LNCAP (cell line): Measurements from ENCODE around the gene CSNK1A1L.

Source experiments
- TF ChIP-seq, protein P1 (sequence below): fragments of 450-650 bp; IDR thresholded peaks from 2 replicates; pipeline ENCODE4 v1.5.1; 2017; ENCODE audit warnings: mild to moderate bottlenecking

Gene CSNK1A1L

DNA sequence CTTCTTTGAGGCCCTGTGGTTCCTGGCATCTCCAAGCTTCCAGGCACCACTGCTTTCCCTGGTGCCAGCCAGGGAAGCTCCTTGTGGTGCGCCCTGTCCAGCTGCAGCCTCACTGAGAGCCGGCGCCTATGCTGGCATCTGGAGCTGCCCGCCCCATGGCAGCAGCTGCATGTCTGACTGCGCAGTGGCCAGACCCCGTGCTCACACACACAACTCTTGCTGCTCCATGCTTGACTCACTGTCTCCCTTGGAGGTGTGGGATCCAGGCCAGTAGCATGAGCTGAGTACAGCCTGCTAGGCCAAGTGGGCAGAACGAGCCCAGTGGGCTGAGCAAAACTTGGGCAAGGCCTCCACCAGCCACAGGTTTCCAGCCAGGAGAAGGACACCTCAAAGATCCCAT lies 34.5 kb downstream of the CSNK1A1L start:
- TF ChIP-seq, protein P1, sequence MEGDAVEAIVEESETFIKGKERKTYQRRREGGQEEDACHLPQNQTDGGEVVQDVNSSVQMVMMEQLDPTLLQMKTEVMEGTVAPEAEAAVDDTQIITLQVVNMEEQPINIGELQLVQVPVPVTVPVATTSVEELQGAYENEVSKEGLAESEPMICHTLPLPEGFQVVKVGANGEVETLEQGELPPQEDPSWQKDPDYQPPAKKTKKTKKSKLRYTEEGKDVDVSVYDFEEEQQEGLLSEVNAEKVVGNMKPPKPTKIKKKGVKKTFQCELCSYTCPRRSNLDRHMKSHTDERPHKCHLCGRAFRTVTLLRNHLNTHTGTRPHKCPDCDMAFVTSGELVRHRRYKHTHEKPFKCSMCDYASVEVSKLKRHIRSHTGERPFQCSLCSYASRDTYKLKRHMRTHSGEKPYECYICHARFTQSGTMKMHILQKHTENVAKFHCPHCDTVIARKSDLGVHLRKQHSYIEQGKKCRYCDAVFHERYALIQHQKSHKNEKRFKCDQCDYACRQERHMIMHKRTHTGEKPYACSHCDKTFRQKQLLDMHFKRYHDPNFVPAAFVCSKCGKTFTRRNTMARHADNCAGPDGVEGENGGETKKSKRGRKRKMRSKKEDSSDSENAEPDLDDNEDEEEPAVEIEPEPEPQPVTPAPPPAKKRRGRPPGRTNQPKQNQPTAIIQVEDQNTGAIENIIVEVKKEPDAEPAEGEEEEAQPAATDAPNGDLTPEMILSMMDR: no peak

DNA sequence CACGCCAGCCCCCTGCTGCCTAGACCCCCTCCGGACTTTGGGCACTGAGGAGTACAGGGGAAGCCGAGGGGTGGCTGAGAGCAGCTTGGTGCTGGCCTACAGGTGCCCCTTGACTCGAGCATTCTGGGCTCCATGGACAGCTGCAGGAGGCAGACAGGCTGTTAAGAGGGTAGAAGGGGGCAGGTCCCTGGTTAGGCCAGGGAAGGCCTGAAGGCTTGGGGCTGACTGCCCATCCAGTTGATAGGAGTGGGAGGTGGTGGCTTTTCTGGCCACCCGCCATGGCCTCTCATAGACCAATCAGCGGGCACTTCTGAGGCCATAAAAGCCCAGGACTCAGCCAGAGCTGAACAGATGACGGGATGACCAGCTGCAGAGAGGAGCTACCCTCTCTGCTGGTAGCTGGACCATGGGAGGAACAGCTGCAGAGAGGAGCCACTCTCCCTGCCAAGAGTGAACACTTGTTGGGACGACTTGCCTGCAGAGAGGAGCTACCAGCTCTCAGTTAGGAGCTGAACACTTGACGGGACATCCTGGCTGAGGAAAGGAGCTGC lies 35.2 kb downstream of the CSNK1A1L start:
- TF ChIP-seq, protein P1: no peak

DNA sequence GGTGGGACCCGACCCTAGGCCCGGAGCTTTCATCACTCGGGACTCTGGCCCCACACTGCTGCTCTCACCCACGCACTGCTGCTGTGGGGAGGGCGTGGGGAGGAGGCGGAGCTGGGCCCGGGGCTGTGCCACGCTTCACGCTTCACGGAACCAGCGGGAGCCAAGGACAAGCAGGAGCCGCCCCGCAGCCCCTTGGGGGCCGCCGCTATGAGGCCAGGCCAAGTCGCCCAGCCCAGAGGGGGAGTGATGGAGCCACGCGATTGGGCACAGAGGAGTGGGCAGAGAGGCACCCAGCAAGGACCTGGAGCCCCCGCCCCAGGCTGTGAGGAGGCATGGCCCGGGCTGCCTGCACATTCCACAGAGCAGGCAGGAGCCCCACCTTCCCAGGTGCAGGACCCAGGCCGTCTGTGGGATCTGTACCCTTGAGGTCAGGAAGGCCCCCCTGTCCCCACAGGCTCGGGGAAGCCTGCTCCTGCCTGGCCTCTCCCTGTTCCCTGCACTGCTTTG lies 35.8 kb downstream of the CSNK1A1L start:
- TF ChIP-seq, protein P1: no peak

DNA sequence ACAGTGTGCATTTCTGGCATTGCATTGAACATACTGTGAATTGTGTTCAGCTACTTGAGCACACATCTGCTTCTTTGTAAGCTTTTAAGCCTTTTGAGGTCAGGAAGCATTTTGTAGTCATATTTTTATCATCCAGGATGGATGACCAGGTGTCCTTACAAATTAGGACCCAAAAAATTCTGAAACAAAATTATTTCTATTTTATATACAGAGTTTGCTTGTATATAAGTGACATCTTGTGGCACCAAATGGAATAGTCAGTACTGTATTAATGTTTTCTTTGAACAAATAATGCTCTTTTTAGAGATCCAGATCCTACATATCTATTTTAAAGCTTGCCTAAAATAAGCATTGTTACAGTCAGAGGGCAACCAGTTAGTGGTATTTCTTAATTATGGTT lies 36.5 kb downstream of the CSNK1A1L start:
- TF ChIP-seq, protein P1: peak; percentile 30

DNA sequence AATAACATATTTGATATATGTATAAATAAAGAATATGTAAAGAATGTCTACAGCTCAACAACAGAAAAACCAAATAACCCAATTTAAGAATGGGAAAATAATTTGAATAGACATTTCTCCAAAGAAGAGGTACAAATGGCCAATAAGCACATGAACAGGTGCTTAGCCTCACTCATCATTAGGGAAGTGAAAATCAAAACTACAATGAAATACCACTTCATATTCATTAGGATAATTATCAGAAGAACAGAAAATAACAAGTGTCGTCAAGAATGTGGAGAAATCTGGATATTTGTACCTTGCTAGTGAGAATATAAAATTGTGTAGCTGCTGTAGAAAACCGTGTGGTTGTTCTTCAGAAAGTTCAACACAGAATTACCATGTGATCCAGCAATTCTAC lies 37.6 kb downstream of the CSNK1A1L start:
- TF ChIP-seq, protein P1: no peak

DNA sequence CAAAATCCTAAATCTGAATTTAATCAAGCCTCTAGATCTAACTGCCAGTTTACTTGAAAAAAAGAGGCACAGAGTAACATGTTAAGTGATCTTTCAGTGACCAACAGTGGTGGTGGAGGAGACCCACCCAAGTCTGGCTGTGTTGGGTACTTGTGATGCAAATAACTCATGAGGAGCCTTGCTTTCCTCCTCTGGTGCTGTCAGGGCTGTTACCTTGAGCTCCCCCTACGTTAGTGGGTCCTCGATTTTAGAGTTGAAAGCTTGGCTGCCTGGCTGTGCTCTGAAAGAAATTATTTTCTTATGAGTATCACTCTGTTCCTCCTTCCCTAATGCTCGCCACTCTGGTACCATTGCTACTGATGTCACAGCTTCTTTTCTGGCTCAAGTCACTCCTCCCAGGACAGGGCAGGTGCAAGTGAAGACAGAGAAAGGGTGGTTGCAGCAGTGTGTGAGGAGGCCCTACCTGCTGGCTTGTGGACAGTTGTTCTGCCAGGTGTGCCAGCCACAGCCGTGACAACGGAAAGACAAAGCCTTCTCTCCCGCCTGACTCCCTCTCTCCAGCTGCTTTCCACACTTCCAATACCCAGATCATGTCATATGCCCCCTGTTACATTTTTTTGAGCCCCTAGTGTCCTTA lies 39.5 kb downstream of the CSNK1A1L start:
- TF ChIP-seq, protein P1: no peak

DNA sequence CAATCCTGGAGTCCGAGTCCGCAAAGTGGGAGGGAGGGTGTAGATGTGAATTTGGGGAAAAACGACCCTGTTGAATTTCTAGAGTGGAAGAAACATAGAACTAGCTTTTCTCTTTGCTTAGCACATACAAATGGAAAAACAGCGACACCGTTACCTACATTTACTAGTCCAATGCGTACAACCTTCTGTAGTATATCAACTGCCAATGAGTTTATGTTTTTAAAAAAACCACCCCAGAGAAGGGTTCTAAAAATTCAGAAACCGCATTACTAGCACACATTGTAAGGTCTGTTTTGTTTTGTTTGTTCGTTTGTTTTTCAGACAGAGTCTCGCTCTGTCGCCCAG lies 45.6 kb downstream of the CSNK1A1L start:
- TF ChIP-seq, protein P1: no peak
